NCI-H510A treated with DMSO at 0.1 percent for 48 hours (cell line): Measurements from ENCODE around the gene PIGM.
"Not testable (repeated sequence)": the region's sequence is repeated elsewhere in the genome, so short reads cannot be mapped to it uniquely, and the experiment has no call there.

Source experiments
- DNase-seq: peaks from one replicate; lab custom pipeline; 2025; lab: John Stamatoyannopoulos, UW

The PIGM gene

GRCh38 chr1:160061369-160062229 lies 29.8 kb upstream of the PIGM start:
- DNase-seq: no peak

GRCh38 chr1:160058087-160058486 lies 26.3 kb upstream of the PIGM start:
- no peak for DNase-seq

- DNase-seq: no peak
Observed at GRCh38 chr1:160056648-160057169, 24.9 kb upstream of the PIGM start.

DNA sequence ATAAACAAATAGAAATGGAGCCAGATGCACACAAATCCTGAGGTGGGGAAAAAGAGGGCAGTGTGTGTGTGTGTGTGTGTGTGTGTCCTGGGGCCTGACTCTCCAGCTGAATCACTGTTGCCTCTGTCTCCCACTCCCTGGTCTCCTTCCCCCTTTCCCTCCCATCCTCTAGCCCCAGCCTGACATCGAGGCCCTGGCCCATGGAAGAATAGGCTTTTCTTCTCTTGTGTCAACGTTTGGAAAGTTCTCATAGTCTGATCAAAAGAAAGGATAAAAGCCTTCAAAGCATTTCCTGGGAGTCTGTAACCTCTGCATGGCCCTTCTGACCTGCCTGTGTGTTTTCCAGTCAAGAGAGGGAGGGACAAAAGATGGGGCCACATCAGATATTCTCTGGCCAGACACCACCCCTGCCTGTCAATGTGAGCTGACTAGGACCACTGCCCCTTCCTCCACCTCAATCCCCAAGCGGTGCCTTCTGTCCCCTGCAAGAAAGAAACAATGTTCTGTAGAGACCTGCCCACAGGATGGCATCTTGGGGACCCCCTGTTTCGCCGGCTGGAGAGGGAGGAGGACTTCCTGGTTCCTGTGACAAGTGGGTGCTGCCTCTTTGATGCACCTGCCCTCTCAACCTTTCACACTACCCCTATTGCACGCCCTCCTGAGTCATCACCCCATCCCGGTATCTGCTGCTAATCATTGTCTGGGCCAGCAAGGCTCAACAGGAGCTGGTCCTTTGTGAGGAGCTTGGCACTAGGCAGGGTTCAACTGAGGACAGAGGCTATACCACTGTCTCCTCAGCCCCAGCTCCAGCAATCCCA lies 22.0 kb upstream of the PIGM start:
- DNase-seq: no peak

- no peak for DNase-seq
Observed at GRCh38 chr1:160052936-160053335, 21.1 kb upstream of the PIGM start.

- no peak for DNase-seq
Observed at GRCh38 chr1:160050619-160051018, 18.8 kb upstream of the PIGM start.

DNA sequence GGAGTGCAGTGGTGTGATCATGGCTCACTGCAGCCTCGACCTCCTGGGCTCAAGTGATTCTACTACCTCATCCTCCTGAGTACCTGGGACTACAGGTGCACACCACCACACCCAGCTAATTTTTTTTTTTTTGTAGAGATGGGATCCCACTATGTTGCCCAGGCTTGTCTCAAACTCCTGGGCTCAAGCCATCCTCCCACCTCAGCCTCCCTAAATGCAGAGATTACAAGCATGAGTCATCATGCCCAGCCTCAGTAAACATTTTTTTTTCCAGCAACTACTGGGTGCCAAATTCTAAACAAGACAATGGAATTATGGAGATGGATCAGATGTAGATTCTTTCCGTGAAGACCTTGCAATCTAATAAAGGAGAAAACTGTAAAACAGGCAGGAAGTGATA lies 18.4 kb upstream of the PIGM start:
- not testable (repeated sequence) for DNase-seq

DNA sequence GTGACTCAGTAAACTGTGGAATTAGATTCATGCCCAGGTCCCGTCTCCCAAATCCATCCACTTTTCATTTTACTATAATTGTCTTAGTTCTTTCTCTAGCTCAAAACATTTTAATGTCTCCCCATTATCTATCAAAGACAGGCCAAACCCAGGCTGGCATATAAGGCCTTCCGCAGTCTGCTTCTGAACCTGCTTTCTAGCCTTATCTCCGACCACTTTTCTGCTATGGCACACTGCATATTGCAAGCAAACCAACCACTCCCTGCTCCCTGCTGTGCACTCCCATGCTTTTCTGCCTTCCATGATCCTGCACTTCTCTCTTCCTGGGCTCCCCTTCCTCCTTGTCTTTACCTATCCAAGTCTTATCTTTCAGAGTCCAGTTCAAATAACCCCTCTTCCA lies 17.3 kb upstream of the PIGM start:
- no peak for DNase-seq

DNA sequence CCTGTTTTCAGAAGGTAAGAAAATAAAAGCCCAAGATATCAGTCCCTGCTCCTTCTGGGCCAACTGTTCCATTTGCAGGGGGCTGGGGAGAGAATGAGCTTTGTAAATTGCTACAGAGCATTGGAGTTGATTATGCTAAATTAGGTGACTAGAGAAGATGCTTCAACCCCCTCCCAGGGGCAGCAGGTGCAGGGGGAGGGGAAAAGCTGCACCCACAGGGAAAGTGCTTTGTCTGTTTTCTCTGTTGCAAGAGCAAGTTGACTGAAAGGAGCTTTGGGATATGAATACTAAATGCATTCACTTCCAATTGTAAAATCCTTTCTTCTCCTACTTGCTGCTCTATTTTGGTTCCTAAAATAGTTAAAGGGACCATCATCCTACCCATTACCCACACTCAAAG lies 16.5 kb upstream of the PIGM start:
- no peak for DNase-seq

DNA sequence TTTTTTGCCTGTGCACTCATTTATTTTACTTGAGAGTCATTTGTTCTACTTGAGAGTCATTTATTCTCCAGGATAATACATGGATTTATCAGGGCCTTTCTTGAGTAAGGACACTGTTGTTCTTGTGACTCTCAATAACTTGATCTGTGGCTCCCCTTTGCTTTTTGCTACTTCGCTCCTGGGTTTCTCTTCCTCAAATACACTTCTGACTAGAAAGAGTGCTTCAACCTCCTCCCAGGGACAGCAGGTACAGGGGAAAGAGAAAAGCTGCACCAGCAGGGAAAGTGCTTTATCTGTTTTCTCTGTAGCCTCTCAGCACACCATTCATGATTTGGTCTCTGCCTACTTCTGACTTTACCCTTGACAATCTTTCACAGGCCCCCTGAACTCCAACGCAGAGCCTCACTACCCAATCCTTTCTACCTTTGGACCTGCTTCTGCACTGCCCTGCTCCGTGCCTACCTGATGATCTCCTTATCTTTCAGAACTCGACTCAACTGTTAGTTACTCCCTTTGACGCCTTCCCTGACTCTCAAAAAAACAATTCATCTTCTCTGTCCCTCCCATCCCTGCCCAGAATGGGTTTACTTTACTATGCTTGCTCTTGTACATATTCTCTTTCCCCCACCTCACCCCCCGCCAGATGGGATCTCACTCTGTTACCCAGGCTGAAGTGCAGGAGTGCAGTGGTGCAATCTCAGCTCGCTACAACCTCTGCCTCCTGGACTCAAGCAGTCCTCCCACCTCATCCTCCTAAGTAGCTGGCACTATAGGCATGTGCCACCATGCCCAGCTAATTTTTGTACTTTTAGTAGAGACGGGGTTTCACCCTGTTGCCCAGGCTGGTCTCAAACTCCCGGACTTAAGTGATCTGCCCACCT lies 15.6 kb upstream of the PIGM start:
- DNase-seq: no peak

- no peak for DNase-seq
Observed at GRCh38 chr1:160046494-160047110, 14.8 kb upstream of the PIGM start.

- DNase-seq: peak; percentile 6
Observed at GRCh38 chr1:160045653-160046052, 13.9 kb upstream of the PIGM start.

GRCh38 chr1:160043543-160043942 lies 11.8 kb upstream of the PIGM start:
- no peak for DNase-seq

DNA sequence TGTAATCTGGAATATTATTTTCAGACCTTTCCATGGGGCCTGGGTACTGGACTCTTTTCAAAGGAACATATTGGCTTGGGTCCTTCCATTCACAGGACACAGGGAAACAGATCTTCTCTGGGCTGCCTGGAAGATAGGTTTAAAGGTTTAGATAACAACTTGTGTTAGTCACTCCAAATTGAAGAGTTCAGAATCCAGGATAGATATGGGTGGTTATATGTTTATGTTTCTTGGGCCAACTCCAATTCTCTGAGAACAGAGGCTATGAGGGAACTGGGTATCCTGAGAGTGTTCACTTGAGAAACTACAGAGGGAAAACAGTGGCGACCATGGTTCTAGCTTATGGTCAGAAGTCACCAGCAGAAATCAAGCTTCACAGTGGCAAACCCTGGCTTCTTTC lies 8.7 kb upstream of the PIGM start:
- DNase-seq: no peak

- DNase-seq: no peak
Observed at GRCh38 chr1:160032165-160032820, 503 bp upstream of the PIGM start.

GRCh38 chr1:160030657-160031364 lies 979 bp downstream of the PIGM start:
- DNase-seq: peak; percentile 14

DNA sequence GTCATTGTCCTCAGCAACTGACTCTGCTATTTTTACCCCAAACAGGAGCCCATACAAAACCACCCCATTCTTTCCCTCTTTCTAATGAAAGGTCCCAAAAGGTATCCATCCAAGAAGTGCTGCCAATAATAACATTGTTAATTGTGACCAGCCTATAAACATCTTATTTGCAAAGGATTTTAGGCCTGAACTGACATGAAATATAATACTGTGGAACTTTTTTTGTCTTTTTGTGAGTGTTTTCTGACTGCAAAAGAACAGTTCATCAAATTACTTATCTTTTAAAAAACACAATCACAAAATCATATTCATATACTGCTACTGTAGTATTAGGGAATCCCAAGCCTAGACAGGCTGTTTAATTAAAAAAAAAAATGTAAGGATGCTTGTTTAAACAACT lies 3.4 kb downstream of the PIGM start:
- DNase-seq: no peak

DNA sequence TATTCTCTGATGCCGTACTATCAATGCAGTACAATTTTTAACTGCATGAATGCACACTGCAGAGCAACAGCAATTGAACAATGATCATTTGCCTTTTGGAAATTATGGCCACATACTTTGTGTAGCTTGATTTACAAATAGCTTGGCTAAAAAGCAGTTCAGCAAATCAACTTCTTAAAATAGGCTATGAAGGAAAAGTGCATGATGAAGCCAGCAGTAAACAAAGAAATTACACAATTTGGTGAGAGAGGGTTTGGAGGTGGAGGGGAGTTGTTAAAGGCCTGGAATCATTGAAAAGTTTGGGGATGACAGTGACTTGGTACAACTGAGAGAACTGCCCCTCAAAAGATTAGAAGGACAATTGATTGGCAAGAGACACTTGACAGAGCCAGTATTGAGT lies 6.5 kb downstream of the PIGM start:
- no peak for DNase-seq

- no peak for DNase-seq
Observed at GRCh38 chr1:160024195-160024905, 7.4 kb downstream of the PIGM start.
